Measurements from ENCODE around the gene ZAP70.

DNA sequence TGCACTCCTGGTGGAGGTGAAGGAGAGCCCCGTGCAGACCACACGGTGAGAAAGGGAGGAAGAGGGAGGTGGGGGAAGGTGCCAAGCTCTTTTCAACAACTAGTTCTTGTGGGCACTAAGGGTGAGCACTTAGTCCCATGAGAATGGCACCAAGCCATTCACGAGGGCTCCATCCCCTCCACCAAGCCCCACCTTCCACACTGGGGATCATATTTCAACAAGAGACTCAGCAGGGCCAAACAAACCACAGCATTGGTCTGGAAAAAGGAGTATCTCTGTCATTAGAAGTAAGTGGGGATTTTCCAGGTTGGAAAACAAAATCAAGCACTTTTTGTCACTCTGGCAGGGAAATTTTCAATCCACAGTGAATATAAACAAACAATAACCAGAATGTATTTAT, 38.4 kb downstream of the ZAP70 start:
- TF ChIP-seq, protein P1, sequence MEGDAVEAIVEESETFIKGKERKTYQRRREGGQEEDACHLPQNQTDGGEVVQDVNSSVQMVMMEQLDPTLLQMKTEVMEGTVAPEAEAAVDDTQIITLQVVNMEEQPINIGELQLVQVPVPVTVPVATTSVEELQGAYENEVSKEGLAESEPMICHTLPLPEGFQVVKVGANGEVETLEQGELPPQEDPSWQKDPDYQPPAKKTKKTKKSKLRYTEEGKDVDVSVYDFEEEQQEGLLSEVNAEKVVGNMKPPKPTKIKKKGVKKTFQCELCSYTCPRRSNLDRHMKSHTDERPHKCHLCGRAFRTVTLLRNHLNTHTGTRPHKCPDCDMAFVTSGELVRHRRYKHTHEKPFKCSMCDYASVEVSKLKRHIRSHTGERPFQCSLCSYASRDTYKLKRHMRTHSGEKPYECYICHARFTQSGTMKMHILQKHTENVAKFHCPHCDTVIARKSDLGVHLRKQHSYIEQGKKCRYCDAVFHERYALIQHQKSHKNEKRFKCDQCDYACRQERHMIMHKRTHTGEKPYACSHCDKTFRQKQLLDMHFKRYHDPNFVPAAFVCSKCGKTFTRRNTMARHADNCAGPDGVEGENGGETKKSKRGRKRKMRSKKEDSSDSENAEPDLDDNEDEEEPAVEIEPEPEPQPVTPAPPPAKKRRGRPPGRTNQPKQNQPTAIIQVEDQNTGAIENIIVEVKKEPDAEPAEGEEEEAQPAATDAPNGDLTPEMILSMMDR (conservative IDR thresholded peaks at IDR 0.05; ENCODE audit: low read depth, low read length): no peak
- TF ChIP-seq EZH2 (IDR thresholded peaks at IDR 0.05; ENCODE audit: borderline replicate concordance, low read depth, low read length, poor library complexity, severe bottlenecking): no peak

Measured in A673 (cell line).